HS-5 (cell line): ENCODE results near the gene PTH1R.

Experiments
- DNase-seq: peaks from one replicate; pipeline ENCODE4 v3.0.0-alpha.2; 2012; ENCODE audit warnings: low read depth

The PTH1R gene

DNA sequence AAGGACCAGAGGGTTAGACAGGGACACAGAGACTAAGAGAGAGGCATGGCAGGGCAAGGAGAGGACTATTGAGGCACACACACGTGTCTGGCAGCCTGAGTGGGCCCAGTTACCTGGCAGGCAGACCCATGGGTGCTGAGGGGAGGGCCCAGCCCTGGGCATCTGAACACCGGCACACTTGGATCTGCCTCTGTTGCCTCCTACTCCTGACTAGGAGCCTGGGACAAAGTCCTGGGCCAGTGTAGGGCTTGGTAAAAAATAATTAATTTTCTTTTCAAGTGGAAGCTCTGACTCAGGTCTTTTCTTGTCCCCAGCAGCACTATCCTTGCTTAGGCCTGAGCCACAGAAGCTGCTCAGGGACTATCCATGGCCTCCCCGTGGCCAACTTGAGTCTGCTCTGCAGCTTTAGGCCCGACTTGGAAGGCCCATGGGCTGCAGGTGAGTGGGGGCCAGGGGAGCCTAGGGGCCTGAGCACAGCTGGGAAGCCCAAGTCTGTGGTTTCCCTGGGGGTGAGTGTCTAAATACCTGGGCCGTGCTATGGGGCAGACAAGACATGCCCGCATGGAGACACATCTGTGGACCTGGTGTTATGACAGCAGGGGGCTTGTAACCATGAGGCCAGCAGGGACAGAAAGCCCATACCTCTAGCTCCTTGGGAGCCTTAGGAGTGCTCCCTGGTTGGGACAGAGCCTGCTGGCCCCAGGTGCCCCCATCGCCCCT is at the start of gene PTH1R:
Gene PTH1R, plus strand, starts transcription at position 316 of the 720 bp plus-strand sequence. CDS start 5,839 bp downstream, outside the sequence.
- DNase-seq: no peak

DNA sequence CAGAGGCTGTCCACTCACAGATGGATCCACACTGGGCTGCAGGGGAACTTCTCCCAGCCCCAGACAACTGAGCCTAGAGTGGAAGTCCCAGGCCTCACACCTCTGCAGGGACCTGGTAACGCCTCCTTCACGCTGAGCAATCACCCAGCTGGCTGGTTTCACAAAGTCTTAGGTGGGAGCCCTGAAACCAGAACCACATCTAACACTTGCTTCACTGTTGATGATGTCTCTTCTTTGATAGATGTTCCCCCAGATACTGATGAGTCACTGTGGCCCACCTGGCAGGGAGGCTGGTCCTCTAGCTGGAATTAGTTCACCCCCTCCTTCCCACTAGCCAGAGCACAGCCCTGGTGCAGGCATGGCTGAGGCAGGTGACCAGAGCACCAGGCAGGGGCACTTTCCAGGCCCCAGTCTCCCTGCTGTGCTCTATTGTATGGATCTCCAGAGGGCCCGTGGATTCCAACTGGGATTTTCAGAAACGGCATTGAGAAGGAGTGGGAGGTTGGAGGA is 47.8 kb upstream of the PTH1R start:
- DNase-seq: no peak

DNA sequence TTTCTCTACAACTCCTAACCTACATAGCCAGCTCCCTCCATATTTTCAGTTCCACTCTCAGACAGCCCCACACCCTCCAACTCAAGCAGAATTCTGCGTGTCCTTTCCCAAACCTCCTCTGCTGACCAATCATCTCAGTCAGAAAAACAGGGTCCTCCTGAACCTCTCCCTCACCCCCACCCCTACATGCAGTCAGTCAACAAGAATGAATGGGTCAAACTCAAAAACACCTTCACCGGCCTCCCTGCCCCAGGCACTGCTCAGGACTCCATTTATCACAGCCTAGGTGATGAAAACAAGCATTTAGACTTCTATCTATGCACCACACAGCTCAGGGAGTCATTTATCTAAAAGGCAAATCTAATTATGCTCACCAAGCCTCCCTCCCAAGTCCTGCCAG is 46.7 kb upstream of the PTH1R start:
- DNase-seq: no peak

DNA sequence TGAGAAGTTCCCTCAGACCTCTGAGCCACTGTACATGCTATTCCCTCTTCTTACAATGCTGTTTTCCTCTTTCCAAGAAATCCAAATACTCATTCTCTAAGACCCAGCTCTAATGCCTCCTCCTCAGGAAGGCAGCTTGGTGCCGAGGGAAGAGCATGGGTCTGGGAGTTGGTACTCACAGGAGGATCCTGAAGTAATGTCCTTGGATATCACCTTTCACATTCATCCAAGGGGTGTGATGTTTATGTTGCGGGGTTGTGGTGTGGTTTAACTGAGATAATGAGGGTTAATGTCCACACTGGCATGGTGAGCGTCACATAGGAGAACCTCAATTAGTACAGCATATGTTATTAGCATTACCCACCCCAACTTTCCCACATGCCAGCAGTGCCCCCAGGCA is 46.2 kb upstream of the PTH1R start:
- DNase-seq: no peak

DNA sequence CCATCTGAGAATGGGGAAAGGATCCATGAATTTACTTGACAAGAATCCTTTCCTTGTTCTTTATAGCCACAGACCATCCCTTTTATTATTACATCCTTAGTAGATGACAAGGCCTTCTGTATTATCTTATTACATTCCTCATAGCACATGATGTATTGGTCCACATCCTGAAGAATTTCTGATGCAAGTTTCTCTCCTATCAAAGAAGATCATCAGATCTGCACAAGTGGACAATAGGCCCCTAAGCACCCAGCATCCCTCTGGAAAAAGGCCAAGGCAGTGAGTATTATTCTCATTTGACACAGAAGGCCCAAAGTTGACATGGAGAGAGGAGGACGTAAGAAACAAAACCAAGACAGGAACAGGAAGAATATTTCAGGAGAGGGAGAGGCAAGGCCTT is 45.7 kb upstream of the PTH1R start:
- DNase-seq: no peak

DNA sequence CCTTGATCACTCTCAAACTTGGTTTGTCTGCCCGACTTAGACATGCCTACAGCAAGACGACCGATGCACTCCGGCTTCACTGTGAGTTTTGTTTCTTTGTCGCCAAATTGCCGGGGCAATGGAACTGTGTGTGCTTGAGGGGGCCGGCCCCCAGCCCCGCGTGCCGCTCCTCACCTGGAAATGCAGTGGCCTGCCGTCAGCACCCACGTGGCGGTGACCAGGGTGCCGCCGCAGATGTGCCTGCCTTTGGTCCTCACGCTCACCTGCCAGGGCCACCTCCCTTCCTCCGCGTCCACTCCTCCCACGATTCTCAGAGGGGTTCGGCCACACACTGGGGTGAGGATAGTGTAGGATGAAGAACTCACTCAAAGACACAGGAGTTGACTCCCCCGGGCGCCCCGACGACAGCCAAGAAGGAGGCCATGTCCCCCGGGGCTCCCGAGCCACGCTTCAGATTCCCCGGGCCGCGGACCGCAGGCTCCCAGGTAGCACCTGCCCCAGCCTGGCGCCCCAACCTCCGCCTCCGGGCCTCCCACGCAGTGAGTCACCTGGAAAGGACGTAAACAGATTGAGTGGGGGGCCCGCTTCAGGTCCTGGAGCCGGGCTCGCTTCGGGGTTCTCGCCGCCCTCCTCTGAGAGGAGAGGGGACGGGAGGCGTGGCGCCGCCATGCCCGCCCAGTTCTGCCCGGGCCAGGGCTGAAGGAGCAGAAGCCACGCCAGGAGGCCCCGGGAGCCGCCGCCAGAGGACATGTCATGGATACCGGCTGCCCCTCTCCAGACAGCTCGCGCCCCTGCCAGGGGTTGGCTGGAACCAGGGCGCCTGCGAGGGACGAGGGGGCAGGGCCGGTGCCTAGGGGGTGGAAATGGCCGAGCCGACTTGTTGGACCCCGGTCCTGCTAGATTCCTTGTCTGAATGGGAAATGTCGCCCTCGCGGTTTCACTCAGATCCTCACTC is 43.9 kb upstream of the PTH1R start:
- no peak for DNase-seq

DNA sequence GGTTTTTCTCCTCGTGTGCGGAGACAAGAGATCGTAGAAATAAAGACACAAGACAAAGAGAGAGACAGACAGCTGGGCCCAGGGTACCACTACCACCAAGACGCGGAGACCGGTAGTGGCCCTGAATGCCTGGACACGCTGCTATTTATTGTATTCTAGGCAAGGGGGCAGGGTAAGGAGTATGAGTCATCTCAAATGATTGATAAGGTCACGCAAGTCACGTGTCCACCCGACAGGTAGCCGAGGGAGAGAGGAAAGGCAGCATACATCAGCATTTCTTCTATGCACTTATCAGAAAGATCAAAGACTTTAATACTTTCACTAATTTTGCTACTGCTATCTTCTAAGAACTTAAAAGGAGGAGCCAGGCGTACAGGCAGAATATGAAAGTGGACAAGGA is 42.5 kb upstream of the PTH1R start:
- DNase-seq: no peak

DNA sequence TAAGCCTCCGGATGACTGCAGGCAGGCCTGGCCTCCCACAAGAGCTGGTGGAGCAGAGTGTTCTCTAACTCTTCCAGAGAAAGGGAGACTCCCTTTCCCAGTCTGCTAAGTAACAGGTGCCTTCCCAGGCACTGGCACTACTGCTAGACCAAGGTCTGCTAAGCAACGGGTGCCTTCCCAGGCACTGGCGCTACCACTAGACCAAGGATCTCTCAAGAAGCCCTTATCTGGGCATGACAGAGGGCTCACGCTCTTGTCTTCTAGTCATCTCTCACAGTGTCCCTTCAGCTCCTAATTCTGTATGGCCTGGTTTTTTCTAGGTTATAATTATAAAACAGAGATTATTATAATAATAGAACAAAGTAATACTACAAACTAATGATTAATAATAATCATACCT is 42.0 kb upstream of the PTH1R start:
- no peak for DNase-seq

DNA sequence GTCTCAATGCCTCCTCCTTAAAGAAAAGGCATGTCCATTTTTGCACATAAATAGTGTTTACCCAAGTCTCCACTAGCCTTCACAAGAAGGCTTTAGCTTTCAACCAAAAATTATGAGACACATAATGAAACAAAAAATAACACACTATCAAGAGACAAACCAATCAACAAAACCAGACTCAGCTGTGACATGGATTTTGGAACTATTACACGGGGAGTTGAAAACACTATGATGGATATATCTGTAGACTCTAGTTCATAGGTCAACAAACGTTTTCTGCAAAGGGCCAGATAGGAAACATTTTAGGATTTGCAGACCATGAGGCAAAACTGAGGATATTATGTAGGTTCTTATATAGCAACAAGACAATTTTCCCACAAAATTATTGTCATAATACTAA is 39.2 kb upstream of the PTH1R start:
- DNase-seq: no peak

DNA sequence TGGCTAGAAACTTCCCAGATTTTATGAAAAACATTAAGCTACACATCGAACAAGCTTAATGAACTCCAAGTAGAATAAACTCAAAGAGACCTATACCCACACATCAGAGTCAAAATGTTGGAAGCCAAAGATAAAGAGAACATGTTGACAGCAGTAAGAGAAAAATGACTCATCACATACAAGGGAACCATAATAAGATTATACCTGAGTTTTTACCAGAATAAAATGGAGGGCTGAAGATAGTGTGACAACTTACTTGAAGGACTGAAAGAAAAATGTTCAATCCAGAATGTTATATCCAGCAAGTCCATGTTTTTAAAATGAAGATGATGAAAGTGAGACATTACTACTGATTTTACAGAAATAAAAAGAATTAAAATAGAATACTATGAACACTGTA is 37.0 kb upstream of the PTH1R start:
- no peak for DNase-seq

DNA sequence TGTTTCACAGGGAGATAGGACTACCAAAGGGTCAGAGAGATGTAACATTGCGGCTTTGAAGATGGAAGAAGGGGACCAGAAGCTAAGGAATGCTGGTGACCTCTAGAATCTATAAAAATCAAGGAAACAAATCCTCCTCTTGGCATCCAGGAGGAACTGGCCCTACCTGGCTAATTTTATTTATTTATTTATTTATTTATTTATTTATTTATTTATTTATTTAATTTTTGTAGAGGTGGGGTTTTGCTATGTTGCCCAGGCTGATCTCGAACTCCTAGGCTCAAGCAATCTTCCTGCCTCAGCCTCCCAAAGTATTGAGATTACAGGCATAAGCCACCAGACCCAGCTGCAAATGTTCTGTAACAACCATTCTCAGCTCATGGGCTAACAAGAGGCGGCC is 34.0 kb upstream of the PTH1R start:
- DNase-seq: no peak

DNA sequence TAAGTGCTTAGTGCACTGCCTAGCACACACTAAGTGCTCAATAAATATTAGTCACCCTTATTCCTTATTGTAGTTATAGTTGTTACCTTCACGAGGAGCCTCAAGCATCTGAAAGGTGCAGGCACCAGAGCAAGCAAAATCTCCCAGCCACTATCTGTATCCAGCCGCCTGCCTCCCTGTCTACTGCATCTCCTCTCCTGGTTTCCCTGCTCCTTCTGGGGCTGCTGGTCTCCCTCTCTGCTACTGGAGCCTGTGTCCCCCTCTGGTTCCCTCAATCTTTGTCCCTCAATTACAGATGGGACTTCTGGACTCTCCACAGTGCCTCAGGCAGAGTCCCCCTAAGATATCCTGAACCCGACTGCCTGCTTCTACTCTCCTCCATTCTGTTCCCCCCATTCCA is 33.1 kb upstream of the PTH1R start:
- no peak for DNase-seq

DNA sequence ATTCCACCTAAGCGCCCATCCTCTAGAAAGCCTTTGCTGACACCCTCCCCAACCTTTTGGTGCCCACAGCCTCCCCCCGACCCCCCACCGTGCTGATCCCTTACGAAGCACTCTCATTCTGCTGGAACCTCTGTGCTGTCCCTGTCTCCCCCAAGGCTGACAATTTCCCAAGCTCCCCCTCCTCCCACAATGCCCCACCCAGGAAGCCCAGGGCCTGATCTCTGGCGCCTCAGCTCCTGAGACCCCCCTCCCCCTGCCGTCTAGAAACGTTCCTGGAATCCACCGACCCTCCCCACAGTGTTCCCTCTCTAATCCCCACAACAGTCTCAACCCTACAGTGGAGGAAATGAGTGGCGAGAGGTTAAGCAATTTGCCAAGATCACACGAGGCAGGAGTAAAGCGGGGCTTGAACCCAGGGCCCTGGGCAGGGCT is 32.6 kb upstream of the PTH1R start:
- DNase-seq: no peak

DNA sequence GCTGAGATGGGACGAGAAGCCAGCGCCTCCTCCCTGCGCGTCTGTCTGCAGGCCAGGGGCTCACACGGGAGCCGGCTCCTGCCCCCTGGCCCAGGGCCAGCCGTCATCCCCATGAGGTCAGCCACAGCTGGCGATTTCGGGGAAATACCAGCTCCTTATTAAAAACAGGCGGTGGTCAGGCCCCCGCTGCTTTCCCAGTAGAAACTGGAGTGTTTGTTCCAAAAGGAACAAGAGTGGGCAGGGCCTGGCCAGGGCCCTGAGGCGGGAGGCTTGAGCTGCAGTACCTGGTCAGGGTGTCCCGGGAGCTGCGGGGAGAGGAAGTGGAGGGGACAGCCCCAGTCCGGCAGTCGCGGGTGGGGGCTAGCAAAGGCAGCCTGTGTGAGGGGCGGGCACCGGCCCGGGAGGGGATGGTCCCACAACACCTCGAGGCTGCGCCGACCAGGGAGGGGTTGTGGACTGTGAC is 32.1 kb upstream of the PTH1R start:
- DNase-seq: peak; percentile 28

DNA sequence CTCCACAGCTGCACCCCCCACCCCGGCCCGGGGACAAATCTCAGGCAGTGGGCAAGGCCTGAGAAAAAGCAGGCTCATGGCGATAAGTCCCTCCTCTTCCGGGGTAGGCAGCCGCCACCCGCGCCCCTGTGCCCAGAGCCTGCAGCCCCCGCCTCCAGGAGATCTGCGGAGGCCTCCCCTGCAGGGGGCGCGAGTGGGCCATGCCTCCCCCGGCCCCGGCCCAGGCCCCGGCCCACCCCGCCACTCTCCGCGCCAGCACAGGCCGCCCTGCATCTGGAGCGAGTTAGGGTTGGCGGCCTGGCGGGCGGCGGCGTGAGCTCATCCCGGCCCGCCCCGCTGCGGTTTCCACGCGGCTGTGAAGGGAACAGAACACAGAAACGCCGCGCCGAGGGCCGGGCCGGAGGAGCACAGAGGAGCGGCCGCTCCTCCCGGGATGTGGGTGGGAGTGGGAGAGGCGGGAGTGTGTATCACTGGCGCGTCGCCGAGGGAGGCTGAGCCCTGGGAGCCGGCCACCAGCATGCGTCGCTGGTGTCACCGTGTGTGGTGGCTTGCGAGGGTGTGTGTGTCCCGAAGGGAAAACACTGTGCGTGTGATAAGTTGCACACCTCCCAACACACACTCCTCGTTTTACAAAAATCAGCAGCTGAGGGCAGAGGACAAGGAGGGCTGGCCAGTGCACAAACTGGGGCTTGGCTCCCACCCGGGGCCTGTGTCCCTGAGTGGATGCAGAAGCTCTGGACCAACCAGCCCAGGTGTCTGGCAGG is 31.5 kb upstream of the PTH1R start:
- DNase-seq: peak; percentile 22

DNA sequence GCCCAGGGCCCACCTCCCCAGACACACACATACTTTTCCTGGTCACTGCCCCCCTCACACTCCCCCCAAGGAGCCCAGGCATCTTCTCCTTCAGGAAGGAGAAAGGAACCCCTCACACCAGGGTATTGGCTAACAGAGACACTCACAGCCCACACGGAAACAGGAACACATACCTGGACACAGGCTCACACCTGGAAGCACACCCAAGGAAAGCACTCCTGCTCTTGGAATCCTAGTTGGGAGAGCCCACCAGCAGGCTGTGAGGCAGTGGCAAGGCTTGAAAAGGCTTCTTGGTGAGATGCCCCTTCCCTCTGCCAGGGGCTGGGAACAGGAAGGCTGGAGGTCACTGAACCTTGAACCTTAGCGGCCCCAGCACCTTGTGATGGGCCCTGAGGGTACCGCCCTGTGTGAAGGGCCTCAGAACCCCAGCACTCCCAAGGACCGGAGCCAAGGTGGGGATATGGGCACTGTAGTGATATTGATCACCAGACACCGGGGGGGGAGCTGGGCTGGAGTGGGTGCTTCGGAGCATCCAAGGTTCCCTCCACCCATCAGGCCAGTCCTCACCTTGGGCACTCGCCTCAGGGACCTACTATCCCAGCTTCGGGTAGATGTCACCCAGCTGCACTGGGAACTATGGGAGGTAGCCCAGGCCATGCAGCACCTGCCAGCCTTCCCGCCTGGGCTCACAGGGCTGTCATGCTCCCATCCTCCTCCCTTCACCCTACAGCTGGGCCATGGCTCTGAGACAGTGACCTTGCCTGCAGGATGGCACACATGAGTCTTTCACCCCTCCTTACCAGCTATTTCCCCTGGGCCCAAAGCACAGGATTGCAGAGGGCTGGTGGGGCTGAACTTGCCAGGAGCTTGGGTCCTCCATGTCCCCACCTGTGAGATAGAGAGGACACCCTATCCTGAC is 30.6 kb upstream of the PTH1R start:
- DNase-seq: no peak

DNA sequence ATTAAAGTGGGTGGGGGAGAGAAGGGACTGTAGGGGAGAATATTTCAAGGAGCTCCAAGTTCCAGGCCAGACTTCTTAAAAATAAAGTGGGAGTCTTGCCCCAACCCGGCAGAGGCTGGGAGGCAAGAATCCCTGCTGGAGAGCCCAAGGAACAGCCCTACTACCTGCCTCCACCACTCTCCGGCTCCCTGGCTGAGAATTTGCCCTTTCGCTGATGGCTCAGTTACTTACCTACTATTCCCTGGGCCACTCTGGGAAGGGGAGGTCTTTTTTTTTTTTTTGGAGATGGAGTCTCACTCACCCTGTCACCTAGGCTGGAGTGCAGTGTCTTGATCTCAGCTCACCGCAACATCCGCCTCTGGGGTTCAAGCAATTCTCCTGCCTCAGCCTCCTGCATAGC is 29.8 kb upstream of the PTH1R start:
- no peak for DNase-seq

DNA sequence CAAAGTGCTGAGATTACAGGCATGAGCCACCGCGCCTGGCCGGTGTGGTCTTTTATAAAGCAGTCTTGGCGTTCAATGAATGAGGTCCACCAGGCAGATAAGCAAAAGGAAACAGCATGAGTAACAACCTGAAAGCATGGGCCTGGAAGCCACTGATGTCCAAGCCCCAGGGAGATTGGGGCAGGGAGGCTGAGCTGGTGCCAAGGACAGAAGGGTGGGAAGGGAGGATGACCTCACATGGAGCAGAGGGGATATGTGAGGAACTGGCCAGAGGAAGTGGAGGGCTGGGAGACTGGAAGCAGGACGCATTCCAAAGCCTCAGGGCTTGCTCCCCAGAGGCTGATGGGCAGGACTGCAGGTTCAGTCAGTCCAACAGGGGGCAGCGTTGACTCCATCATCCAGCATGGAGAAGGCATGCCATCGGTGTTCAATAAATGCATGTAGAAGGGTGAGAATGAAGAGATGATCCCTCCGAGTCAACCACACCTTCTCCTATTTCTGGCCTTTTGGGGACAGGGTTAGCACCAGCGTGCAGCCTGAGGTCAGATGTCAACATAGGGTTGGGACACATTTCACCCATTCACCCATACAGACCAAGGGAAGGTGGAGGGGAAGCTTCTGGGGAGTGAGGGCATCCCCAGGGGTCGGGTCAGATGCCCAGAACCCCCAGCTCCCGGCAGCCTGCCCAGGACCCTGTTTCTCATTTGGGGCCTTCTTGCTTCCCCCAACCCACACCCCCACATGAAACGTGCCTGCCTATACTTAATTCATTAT is 29.1 kb upstream of the PTH1R start:
- no peak for DNase-seq

DNA sequence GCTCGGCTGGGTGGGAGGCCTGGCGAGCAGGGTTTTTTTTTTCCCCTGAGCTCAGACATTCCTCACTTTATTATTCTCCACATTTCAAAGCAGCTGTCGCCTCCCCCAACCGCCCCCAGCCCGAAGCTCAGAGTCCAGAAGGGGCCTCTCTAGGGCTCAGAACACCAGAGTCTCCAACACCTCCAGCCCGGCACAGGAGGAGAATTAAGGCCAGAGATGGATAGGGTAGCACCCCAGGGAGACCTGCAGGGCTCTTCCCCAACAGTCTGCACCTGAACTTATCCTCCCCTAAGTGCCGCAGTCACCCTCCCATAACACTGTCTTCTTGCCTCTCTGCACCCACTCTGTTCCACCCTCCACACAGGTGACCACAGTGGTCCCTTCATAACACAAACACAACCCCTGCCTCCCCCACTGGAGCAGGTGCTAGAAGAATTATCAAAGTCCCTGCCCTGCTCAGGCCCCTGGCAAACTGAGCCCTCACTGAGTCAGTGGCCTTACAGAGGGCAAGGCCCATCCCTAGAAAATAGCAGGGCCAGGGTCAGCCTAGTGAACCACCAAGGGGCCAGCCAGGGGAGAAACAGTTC is 28.4 kb upstream of the PTH1R start:
- DNase-seq: no peak
